Sciatic nerve (tissue), 2 donors: Measurements from ENCODE around the gene LAGE3. TPM values are rescaled to one million over a fixed set of nuclear protein-coding genes. Genes with fewer than 3 reads are reported as not detected.

Experiments
- ATAC-seq: fragments of 200-7000 bp; cut with Tn5 transposase; one replicate; pipeline ENCODE4 v1.9.1; 2020; ENCODE audit warnings: mild to moderate bottlenecking, moderate library complexity
- DNase-seq: peaks from one replicate; pipeline ENCODE4 v3.0.0-alpha.2; 2020; ENCODE audit warnings: low spot score
- intact Hi-C: fragments of 100-400 bp; cut with DNase I; formaldehyde crosslinking; loops from one replicate; pipeline ENCODE4 v1.14.2; 2022
- total RNA-seq: library from RNA; stranded (reverse); fragmentation: NEBNext Ultra II Directional; extraction: Animal tissue kit (Norgen Biotek cat#: 25700); gene quantifications from one replicate; pipeline ENCODE4 v1.2.1, GENCODE V29; 2021
- donor health status: DM: no; HTN: no; CAD: no.
- donor health status: DM: no; HTN: no; CAD: no.

Gene LAGE3
- total RNA-seq, 1 donor from 2014 or later, result 10.6 TPM

DNA sequence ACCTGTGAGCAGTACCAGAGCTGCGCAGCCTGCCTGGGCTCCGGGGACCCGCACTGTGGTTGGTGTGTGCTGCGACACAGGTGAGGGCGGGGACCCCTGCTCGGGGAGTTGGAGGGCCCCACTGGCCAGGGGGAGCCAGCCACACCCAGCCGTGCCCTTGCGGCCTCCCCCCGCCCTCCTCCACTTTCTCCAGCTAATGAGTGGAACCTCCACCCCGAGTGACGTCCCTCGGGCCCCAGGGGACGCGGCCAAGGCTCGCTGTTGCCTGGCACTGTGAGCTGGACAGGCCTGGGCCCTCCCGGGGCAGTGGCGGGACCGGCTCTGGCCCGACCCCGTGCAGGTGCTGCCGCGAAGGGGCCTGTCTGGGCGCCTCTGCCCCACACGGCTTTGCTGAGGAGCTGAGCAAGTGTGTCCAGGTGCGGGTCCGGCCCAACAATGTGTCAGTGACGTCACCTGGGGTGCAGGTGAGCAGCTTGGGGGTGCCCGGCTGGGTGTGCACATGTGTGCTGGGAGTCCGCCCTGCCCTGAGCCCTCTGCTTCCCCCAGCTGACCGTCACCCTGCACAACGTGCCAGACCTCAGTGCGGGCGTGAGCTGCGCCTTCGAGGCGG is 15.4 kb downstream of the LAGE3 start:
- ATAC-seq, result no peak
- DNase-seq, result no peak
- intact Hi-C loops, result no loop called here

DNA sequence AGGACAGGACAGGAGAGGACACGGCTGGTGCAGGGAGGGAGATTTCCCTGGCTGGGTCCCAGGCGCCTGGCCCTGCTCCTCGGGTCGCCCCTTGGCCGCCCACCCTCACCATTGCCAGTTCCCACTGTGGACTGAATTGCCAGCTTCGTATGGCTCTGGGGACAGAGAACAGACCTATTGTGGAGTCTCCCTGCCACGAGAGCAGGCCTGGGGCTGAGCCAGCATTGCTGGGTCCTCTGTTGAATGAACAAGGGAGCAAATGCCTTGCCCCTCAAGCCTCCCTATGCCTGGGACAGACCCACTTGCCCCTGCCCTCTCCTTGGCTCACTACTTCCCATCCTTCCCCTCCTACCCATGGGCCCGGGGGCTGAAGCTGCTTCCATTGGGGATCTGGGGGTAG is 16.7 kb downstream of the LAGE3 start:
- ATAC-seq (no peak), DNase-seq (no peak)
- intact Hi-C loops, result no loop called here

DNA sequence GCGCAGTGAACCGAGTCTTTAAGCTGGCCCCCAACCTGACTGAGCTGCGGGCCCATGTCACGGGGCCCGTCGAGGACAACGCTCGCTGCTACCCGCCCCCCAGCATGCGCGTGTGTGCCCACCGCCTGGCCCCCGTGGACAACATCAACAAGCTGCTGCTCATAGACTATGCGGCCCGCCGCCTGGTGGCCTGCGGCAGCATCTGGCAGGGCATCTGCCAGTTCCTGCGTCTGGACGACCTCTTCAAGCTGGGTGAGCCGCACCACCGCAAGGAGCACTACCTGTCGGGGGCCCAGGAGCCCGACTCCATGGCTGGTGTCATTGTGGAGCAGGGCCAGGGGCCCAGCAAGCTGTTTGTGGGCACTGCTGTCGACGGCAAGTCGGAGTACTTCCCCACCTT is 18.8 kb downstream of the LAGE3 start:
- no peak for ATAC-seq
- intact Hi-C loops, result no loop called here
- no peak for DNase-seq

DNA sequence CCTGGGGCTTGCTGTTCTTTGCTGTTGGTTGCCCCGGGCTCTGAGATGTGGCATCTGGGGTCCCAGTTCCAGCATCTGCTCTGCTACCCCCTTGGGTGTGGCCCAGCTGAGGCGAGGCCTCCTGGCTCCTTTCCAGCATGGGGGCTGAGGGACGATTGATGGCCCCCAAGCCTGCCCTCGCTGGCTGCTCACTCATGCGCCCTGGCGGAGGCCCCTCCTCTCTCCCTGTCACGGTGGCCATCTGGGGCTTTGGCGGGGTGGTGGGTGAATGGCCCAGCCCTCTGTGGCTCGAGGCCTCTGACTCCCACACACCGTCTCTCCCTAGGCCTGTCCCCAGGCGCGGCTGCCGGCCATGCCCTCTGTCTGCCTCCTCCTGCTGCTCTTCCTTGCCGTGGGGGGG is 19.2 kb downstream of the LAGE3 start:
- intact Hi-C loops, result no loop called here
- DNase-seq (no peak), ATAC-seq (peak; percentile 47)

DNA sequence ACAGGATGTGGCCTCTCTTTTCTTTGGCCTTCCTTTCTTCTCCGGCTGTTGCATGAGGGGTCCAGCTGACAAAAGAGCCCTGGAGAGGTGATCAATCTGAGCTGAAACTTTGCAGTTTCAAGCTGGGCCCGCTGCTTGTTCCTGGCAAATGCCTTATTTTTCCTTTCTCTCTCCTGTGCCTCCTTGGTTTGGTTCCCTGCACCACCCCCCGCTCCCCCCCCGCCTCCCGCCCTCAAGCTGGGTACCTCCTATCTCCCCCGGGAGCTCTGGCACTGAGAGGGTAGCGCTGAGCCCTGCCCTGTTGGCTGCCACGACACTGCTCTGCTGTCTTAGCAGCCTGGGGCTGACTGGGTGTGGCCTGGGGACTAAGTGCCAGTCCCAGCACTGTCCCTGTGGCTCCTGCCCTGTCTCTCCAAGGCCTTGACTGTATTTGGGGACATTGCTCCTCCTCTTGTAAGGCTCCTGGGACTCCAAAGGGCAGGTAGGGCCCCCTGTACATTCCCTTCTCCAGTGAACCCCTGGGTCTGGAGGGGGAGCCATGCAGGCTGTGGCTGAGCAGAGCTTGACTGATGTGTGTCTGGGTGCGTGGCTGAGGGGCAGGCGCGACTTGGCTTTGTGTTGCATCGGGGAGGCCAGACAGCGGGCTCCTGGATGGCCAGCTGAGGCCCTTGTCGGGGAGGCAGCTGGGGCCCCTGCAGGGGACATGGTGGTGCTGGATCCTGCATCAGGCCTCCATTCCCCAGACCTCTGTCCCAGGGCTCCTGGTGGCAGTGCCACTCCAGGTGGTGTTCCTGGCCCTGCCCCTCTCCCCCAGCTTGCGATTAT is 19.9 kb downstream of the LAGE3 start:
- intact Hi-C loops, result no loop called here
- DNase-seq (no peak), ATAC-seq (peak; percentile 39)

DNA sequence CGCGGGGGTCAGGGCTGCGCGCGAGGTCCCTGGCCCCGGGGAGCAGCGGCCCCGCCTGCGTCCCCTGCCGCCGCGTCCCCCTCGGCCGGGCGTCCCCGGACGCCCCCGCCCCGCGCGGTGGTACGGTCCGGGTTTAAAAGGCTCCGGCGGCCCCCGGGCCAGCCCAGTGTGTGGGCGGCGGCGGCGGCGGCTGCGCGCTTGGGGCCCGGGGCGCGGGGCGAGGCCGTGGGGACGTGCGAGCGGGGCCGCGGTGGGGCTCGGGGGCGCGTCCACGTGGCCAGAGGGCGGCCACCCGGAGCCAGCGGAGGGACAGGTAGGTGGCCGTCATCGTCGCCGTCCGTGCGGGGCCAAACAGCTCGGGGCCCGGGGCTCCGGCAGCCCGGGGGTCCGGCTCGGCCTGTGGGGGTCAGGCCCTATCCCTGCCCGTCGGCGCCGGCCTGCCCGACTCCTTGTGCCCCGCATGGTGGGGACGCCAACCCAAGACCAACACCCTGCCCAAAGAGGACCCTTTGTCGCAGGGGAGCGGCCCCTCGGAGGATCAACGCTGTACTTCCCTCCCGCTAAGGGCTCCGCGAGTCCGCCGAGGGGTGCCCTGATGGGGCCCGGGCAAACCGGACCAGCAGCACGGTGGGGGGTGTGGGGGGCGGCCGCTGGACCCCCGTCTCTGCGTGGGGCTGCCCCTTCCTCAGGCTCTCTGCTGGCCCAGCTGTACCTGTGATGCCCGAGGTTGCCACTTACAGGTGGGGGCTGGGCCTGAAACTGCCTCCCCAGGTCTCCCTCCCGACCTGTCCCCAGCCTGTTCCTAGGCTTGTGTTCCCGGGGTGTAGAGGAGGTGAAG is 20.7 kb downstream of the LAGE3 start, which contains the start of gene PLXNA3:
Gene PLXNA3 (plus strand): TSS at position 166 of the 838 bp plus-strand sequence. CDS start 1,903 bp downstream, outside the sequence.
- intact Hi-C loops, result no loop called here
- DNase-seq, result peak; percentile 72
- ATAC-seq, result peak; percentile 43

DNA sequence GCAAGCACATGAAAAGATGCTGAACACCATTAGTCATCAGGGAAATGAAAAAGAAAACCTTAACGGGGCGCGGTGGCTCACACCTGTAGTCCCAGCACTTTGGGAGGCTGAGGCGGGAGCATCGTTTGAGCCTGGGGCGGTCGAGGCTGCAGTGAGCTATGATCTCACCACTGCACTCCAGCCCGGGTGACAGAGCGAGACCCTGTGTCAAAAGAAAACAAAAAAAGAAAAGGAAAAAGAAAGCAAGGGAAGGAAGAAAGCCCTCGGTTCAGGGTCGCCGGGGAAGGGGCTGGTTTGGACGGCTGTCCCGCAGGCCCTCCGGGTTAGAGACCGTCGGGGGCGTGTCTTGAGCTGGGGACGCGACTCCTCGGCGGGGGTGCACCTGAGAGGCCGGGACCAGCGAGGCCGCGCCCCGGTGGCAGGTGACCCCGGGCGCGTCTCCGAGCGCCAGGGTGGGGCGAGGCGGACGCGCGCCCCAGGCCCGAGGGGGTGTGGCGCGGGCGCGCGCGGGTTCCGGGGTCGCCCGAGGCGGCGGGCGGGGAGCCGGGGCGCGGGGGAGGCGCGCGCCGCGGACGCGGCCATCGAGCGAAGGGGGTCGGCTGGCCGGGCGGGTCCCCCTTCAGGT is 21.5 kb downstream of the LAGE3 start:
- no peak for DNase-seq
- peak; percentile 20 for ATAC-seq
- intact Hi-C loops, result no loop called here

DNA sequence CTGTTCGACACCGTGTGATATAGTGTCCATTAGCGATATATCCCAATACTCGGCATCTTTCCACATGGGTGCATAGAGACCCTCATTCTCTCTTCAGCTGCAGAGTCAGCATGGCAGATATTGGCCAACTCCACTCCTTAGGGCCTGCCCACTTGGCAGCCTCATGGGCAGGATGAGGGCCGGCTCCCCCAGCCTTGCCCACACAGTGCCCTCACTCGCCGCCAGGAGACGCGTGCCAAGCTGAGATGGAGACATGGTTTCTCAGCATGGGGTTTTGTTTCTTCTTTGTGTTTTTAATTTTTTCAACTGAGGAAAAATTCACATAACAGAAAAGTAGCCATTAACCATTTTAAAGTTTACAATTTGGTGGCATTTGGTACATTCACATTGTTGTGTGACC is 26.3 kb downstream of the LAGE3 start:
- ATAC-seq (no peak), DNase-seq (no peak)
- intact Hi-C loops, result no loop called here

DNA sequence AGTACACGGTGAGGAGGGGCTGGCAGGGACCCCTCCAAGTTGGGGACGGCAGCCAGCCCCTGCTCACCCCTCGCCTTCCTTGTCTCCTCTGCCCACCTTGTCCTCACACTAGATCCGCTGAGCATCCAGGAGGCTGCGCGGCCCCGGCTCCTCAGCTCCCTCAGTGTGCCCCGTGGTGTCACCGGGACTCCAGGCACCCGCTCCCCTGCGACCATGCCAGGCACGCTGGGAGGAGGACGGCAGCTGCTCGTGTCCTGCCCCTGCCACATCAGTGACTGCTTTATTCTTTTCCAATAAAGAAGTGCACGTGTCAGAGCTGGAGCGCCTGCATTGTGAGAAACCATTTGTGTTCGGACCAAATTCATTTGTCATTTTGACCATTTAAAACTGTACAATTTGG is 28.8 kb downstream of the LAGE3 start:
- intact Hi-C loops, result no loop called here
- DNase-seq (no peak), ATAC-seq (no peak)

DNA sequence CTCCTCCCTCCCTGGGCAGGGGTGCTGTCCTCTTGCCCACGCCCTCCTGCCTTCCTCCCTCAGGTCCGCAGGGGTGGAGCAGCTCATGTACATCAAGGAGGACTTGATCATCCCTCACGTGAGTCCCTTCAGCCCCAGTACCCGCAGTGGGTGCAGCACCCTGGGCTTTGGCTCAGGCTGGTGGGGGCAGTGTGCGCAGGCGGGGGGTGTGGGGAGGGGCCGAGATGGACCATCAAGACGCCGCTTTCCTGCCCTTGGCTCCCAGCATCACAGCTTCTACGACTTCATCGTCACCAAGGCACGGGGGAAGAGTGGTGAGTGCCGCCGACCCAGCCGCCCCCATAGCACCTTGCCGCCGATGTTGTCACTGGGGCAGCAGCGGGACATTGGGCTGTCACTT is 29.5 kb downstream of the LAGE3 start:
- intact Hi-C loops, result no loop called here

DNA sequence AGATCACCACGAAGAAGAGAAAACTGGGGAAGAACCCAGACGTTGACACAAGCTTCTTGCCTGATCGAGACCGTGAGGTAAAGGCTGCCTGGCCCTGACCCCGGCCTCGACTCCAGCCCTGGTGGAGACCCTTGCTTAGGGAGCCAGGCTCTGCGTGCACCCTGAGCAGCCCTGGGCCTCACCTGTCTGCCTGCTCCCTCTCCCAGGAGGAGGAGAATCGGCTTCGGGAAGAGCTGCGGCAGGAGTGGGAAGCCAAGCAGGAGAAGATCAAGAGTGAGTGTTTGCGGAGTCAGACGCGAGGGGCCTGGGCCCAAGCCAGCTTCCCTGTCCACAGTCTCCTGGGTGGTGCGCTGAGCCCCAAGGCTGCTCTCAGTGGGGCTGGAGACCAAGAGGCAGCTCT is 30.6 kb downstream of the LAGE3 start:
- intact Hi-C loops, result no loop called here
- DNase-seq, result no peak
- ATAC-seq, result no peak

More for the DNA sequence above, 29.5 kb downstream of the LAGE3 start:
- no peak for DNase-seq
- ATAC-seq, result no peak

DNA sequence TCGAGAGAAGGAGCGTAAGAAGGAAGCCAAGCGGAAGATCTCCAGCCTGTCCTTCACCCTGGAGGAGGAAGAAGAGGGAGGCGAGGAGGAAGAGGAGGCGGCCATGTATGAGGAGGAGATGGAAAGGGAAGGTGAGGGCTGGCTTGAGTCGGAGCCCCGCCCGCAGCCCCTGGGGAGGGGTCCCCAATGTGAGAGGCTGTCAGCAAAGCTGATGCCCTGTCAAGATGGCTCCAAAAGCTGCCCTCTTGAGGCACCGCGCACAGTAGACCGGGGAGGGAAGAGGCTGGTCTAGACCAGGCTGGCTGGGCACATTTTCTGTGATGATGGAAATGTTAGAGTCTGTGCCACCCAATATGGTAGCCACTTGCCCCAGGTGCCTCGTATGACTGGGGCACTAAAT is 32.7 kb downstream of the LAGE3 start:
- DNase-seq (no peak), ATAC-seq (no peak)
- intact Hi-C loops, result no loop called here

DNA sequence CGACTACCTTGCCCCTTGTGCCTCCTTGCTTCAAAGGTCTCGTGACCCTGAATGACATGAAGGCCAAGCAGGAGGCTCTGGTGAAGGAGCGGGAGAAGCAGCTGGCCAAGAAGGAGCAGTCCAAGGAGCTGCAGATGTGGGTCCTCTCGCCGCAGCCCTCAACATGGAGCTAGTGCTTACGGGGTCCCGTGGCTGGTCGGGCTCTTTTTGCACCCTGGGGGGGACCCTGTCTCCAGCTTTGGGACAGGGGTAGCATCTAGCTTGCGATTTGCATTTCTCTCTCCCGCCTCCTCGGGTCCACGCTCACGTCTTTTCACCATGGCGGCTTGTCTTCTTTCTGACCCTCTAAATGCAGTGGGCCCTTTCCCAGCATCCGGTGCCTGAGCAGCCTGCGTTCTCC is 33.3 kb downstream of the LAGE3 start:
- ATAC-seq (no peak), DNase-seq (no peak)
- intact Hi-C loops, result no loop called here

DNA sequence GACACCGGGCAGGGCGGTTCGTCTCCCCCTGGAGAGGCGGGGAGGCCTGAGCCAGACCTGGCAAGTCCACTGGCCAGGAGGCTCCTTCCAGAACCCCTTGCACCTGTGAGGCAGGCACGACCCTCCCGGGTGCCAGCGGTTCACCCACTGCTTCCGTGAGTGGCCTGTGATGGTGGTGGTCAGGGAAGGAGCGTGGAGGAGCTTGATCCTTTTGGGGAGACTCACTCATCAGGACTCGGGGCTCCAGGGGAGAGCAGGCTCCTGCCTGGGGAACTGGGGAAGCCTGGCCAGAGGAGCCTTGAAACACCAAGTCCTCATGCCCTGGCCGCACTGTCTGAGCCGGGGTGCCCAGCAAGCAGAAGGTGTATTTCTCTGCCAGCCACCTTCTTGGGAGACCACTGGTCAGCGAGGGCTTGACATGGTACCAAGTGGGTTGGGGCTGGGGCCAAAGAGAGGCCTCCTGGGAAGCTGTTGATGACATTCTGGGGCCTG is 34.3 kb downstream of the LAGE3 start:
- intact Hi-C loops, result no loop called here
- DNase-seq (no peak), ATAC-seq (no peak)

DNA sequence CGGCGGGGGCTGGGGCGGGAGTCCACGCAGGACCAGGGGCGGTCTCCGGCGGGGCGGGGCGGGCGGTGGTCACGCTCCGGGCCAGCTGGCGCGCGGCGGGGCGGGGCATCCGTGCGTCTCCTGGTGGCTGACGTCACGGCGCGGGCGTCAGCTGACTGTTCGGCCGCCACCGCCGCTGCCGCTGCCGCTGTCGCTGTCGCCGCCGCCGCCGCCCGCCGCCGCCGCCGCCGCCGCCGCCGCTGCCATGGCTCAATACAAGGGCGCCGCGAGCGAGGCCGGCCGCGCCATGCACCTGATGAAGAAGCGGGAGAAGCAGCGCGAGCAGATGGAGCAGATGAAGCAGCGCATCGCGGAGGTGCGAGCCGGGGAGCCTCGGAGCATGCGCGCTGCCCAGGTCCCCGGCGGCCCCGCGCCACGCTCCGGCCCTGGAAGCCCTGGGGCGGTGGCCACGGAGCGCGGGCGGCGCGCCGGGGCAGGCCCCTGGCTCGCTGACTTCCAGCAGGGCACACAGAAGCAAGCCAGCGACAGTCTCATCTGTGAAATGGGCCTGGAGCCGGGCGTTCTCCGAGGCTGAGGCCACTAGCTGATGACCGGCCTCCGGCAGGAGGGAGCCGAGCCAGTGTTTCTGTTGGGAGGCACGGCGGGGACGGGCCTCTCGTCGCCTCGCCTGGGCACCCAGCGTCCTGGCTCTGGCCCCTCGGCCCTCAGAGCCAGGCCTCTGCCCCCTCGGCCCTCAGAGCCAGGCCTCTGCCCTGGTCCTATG is 34.9 kb downstream of the LAGE3 start, which contains the start of gene FAM50A:
Gene FAM50A (plus strand): TSS at position 150 of the 763 bp plus-strand sequence. CDS start 95 bp downstream, at position 245.
- ATAC-seq, result peak; percentile 86
- intact Hi-C loops, result no loop called here
- DNase-seq, result peak; percentile 88

DNA sequence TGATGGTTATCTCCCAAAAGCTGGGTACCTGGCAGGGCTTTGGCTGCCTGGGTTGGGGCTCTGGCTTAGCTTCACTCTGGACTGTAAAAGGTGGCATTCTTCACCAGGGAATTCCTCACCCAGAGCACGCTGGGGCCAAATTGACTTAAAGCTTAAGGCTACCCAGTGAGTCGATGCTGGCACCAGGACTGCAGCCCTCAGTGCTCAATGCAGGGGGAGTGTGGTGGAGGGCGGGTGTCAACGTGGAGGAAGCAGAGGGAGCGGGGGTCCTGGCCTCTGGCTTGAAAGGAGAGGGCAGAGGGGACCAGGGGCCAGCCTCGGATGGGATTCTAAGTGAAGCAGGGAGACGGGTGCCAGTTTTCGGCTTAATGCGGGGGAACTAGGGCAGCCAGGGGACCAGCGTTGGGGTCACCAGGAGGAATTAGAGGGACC is 35.6 kb downstream of the LAGE3 start:
- peak; percentile 9 for ATAC-seq
- DNase-seq, result no peak
- intact Hi-C loops, result no loop called here

DNA sequence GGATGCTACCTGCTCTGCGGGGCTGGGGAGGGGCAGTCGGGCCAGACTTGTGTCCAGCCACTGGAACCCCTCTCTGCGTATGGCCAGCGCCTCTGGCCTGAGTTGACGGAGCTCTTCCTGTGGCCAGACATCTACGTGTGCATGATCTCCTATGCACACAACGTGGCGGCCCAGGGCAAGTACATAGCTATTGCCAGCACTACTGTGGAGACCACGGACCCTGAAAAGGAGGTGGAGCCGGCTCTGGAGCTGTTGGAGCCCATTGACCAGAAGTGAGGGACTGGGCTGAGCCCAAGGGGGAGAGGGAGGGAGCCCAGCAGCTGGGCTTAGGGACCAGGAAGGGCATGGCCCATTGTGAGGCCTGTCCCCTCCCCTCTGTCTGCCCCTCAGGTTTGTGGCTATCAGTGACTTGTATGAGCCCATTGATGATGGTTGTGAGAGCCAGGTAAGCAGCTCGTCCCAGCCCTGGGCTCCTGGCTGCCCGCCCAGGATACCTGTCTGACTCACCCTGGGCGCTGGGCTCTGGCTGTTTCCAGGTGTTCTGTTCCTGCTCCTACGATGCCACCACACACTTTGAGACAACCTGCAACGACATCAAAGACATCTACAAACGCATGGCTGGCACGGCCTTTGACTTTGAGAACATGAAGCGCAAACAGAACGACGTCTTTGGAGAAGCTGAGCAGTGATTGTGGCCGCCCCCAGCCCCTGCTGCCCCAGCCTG is 36.9 kb downstream of the LAGE3 start:
- no peak for DNase-seq

DNA sequence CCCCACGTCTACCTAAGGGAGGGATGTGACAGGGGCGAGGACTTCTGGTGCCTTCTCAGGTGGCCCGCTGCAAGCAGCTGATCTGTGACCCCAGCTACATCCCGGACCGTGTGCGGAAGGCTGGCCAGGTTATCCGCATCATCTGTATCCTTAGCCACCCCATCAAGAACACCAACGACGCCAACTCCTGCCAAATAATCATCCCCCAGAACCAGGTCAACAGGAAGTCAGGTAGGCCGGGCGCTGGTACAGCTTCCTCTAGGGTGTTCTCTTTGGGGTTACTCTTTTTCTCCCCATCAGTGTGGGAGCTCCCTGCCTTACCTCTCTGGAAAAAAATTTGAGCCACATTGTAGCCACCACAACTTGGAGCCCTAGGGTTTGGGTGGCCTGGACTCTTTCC is 37.5 kb downstream of the LAGE3 start:
- DNase-seq, result no peak
- intact Hi-C loops, result no loop called here
- no peak for ATAC-seq

More for the DNA sequence above, 36.9 kb downstream of the LAGE3 start:
- no peak for ATAC-seq
- intact Hi-C loops, result no loop called here
